ENCODE data around the gene OR8K5.
"Not testable (repeated sequence)": the region's sequence is repeated elsewhere in the genome, so short reads cannot be mapped to it uniquely, and the experiment has no call there.

Gene OR8K5

DNA sequence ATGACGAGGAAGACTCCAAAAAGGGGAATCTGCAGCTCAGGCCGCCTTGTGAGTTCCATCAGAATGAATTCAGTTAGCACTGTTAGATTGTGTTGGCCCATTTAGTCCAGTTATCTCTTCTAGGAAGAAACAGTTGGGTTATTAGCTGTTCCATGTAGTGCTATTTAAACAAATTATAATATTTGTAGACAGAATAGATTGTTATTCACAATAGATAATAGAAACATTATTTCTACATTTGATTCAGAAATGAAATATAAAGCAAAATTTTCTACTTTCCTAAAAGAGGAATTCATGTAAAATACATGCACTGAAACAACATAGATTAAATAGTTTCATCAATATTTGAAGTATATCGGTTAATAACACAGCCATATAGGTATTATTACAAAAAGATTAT lies at the start of gene OR8K5:
Gene OR8K5 (minus strand): TSS at position 101 of the 400 bp plus-strand sequence. CDS start 0 bp downstream, at position 101.
- FAIRE-seq (no peak), DNase-seq (ENCODE audit: low spot score) (no peak)

DNA sequence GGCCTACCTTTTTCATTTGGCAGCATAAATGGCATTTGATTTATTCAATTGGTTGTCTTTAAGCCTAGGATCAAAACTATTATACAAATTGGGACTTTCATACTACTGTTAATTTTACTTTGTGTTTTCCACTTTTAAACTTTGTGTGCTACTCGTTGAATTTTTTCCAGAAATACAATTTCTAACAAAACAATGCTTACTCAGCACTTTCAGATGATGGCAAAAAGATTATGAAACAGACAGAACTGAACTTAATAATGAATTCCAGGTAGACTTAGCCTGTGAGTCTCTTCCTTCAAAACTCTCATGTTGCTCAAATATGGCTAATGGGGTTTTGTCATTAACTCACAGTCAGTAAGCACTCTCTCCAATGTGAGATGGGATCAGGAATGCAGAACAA lies 47.7 kb upstream of the OR8K5 start:
- no peak for DNase-seq (ENCODE audit: low spot score)
- no peak for FAIRE-seq

- FAIRE-seq: no peak
- no peak for DNase-seq (ENCODE audit: low spot score)
Measured at GRCh38 chr11:56197367-56197766, 37.2 kb upstream of the OR8K5 start.

- FAIRE-seq (no peak), DNase-seq (ENCODE audit: low spot score) (no peak)
Measured at GRCh38 chr11:56196705-56197104, 36.6 kb upstream of the OR8K5 start.

DNA sequence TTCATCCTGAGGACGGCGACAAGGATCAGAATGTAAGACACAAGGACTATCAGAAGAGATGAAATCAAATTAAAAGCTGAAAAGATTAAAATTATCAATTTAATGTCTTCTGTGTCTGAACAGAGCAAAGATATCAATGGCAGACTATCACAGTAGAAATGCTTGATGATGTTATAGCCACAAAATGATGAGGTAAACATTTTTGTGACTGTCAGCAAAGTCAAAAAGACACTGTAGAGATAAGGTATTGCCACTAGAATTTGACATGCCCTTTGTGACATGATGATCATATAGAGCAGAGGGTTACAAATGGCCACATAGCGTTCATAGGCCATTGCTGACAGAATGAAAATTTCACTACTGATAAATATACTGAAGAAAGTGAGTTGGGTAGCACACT lies 28.5 kb upstream of the OR8K5 start:
- FAIRE-seq: no peak

GRCh38 chr11:56183459-56183858 lies 23.3 kb upstream of the OR8K5 start:
- DNase-seq (ENCODE audit: low spot score) (no peak), FAIRE-seq (no peak)

More for the DNA sequence above, 28.5 kb upstream of the OR8K5 start:
- DNase-seq (ENCODE audit: low spot score): no peak

DNA sequence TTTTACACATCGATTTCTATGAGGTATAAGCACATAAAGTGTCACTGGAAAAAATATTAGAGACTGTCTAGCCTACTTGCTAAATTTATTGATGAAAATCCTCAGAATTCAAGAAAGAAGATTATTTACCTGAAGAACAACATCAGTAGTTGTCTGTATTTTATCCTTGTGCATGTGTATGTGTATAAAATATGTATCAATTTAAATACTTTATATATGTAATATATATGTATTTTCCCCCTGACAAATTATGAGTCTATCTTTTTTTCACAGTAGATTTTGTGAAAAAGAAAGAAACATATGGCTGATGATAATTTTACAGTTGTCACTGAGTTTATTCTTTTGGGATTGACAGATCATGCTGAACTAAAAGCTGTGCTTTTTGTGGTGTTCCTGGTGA lies 16.2 kb upstream of the OR8K5 start, which contains the start of gene OR5J2:
Gene OR5J2 (plus strand): TSS at position 301 of the 400 bp plus-strand sequence. CDS start 0 bp downstream, at position 301.
- DNase-seq (ENCODE audit: low spot score): no peak
- no peak for FAIRE-seq

DNA sequence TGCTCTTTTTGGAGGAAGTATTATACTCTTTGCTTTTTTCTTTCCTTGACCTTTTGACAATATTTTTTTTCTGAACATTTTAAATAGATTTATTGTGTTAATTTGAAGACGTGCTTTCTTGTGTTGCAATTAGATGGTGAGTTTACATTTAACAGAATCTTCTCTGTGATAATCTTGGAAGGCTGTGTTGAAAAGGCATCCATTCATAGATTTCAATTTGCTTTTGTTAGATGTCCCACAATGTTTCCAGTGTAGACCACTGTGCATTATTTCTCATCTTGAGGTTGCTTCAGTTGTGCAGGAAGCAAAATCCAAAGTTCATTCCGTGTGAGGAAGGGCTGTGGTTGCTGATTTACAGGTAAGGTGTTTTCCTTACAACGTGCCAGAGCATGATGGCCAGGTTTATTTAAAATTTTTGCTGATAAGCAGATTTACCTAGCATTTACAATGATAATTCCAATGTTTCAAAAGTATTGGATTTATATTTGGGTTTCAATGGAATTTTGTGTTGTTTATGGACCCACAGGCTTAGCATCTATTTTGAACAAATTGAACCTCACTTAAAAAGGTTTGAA lies 12.2 kb upstream of the OR8K5 start:
- DNase-seq (ENCODE audit: low spot score): no peak
- FAIRE-seq: no peak

DNA sequence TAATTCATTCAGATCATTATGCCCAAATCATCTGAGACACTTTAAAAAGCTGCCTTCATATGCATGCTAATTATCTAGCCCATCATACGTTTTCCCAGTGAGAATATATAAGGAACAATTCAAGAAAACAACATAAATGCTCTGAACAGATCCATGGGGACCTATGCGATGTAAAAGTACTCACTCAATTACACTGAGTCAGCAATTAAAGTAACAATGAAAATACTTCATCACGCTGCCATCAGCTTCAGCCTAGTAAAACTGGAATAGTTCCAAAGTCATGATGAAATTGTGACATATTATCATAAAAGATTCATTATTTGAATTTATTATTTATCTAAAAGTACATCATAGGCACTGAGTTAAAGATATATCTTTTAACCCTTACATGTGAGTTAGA lies 3.7 kb upstream of the OR8K5 start:
- FAIRE-seq (no peak), DNase-seq (ENCODE audit: low spot score) (no peak)

DNA sequence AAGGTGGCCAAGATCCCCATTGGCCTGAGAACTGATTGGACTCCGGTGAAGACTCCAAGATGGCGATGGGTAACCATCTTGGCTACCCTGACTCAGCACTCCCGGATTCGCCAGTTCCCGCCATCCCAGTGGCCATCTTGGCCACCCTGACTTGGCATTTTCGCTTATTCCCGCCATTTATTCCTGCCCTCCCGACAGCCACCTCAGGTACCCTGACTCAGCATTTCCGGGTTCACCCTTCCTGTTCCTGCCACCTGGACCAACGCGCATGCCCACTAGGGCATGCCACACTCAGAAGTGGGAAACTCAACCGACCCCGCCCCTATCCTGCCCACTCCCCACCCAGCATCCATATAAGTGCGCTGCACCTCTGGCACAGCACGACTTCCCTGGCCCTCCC lies 7.8 kb downstream of the OR8K5 start:
- FAIRE-seq: no peak
- no peak for DNase-seq (ENCODE audit: low spot score)

GRCh38 chr11:56151376-56151775 lies 8.7 kb downstream of the OR8K5 start:
- no peak for DNase-seq (ENCODE audit: low spot score)
- FAIRE-seq: no peak

DNA sequence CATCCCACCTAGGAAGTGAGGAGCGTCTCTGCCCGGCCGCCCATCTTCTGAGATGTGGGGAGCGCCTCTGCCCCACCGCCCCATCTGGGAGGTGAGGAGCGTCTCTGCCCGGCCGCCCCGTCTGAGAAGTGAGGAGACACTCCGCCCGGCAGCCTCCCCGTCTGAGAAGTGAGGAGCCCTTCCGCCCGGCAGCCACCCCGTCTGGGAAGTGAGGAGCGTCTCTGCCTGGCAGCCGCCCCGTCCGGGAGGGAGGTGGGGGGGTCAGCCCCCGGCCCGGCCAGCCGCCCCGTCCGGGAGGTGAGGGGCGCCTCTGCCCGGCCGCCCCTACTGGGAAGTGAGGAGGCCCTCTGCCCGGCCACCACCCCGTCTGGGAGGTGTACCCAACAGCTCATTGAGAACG lies 16.4 kb downstream of the OR8K5 start:
- FAIRE-seq; DNase-seq (ENCODE audit: low spot score): not testable (repeated sequence)

- no peak for FAIRE-seq
Measured at GRCh38 chr11:56140151-56140661, 19.9 kb downstream of the OR8K5 start, which contains the start of gene OR8J3. Gene OR8J3, minus strand, starts transcription at chr11:56140201. Its CDS starts 2,483 bp downstream, at chr11:56137718.

DNA sequence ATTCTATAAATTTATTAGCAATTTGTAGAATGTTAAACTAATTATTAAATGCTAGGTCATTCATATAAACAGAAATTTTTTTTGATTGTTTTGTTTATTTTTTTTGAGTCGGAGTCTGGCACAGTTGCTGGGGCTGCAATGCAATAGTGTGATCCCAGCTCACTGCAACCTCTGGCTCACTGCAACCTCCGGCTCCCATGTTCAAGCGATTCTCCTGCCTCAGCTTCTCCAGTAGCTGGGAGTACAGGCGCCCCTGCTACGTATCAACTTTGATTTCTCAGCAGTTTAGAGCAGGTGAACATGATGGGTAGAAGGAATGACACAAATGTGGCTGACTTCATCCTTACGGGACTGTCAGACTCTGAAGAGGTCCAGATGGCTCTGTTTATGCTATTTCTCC lies 38.0 kb downstream of the OR8K5 start, which contains the start of gene OR8H3:
Gene OR8H3 (plus strand): TSS at position 301 of the 400 bp plus-strand sequence. CDS start 0 bp downstream, at position 301.
- FAIRE-seq: no peak
- DNase-seq (ENCODE audit: low spot score): no peak

More at GRCh38 chr11:56140151-56140661, 19.9 kb downstream of the OR8K5 start, which contains the start of gene OR8J3:
- DNase-seq (ENCODE audit: low spot score): no peak
